Measurements from ENCODE around the gene LIPF.

DNA sequence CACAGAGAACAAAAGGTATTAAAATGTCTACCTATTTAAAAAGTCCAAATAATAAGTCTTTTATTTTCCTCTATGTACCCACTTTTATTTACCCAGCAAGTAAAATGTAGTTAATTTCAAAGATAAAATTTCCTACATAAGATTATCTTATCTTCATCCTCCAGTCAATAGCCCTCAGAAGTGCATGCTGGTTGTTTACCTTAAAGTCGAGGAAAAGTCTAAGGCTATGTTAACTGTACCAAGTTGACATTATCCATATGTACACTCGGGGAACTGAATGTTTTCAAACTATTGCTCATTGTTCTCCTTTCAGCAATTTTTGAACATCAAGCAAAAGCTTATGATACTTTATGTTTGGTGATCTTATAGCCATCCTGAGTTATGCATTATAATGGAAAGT, 24.1 kb upstream of the LIPF start:
- TF ChIP-seq POLR2AphosphoS5 (IDR thresholded peaks at IDR 0.05; ENCODE audit: borderline replicate concordance, low read depth, low read length) (no peak), EZH2 (IDR thresholded peaks at IDR 0.05) (no peak), FOXP2 (optimal IDR thresholded peaks at IDR 0.05; ENCODE audit: control extremely low read depth, extremely low read length, insufficient read depth) (no peak)
